Measurements from ENCODE around the gene CA14.
"Not testable (repeated sequence)": the region's sequence is repeated elsewhere in the genome, so short reads cannot be mapped to it uniquely, and the experiment has no call there.

The CA14 gene

DNA sequence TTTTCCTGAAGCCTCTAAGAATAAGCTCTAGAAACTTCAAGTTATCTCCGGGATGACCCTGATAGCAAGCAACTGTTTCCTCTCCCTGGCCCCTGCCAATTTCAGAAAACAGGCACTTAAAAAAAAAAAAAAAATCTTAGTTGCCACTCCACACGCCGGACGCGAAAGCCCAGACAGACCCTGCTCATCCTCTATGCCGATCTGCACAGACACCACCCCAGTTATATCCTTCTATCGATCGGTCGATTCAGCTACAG, 23.3 kb upstream of the CA14 start:
- DNase-seq (ENCODE audit: low read depth), result no peak
- TF ChIP-seq, protein P1, sequence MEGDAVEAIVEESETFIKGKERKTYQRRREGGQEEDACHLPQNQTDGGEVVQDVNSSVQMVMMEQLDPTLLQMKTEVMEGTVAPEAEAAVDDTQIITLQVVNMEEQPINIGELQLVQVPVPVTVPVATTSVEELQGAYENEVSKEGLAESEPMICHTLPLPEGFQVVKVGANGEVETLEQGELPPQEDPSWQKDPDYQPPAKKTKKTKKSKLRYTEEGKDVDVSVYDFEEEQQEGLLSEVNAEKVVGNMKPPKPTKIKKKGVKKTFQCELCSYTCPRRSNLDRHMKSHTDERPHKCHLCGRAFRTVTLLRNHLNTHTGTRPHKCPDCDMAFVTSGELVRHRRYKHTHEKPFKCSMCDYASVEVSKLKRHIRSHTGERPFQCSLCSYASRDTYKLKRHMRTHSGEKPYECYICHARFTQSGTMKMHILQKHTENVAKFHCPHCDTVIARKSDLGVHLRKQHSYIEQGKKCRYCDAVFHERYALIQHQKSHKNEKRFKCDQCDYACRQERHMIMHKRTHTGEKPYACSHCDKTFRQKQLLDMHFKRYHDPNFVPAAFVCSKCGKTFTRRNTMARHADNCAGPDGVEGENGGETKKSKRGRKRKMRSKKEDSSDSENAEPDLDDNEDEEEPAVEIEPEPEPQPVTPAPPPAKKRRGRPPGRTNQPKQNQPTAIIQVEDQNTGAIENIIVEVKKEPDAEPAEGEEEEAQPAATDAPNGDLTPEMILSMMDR (IDR thresholded peaks at IDR 0.05; ENCODE audit: control insufficient read depth, extremely low read depth, insufficient read depth), result no peak
- H3K4me3 ChIP-seq (ENCODE audit: low read depth, low read length), result peak overlapping the region; percentile 77

DNA sequence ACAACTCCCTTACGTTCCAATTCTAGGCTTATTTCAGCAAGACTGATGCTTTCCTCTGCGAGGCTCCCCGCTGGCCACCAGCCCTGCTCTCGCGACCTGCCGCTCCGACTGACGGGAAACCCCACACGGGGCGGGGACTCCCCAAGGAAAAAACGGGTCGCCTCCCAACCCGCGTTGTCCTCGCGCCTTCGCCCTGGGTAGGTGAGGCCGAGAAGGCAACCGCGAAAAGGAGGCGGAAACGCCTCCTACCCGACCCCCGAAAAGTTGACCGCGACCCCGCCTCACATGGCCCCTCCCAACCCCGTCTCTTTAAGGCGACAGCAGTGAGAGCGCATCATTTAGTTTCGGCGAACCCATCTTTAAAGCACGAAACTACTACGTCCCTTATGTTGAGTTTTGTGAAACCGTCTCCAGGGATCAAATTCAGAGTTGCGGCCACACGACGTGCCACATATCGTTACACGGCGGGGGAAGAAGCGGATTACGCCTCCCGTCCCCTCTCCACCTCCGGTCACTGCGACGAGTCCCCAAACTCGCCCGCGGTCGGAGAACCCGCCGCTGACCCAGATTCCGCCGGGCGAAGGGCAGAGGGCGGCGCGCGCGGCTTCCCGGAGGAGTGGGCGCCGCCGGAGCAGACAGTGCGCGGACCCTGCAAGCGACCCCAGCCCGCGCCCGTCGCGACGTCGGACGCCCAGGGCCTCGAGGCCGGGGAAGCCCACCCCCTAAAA, 22.8 kb upstream of the CA14 start:
- TF ChIP-seq, protein P1 (IDR thresholded peaks at IDR 0.05; ENCODE audit: control insufficient read depth, extremely low read depth, insufficient read depth), result no peak
- DNase-seq (ENCODE audit: low read depth), result no peak
- H3K4me3 ChIP-seq (ENCODE audit: low read depth, low read length), result peak overlapping the region; percentile 77

DNA sequence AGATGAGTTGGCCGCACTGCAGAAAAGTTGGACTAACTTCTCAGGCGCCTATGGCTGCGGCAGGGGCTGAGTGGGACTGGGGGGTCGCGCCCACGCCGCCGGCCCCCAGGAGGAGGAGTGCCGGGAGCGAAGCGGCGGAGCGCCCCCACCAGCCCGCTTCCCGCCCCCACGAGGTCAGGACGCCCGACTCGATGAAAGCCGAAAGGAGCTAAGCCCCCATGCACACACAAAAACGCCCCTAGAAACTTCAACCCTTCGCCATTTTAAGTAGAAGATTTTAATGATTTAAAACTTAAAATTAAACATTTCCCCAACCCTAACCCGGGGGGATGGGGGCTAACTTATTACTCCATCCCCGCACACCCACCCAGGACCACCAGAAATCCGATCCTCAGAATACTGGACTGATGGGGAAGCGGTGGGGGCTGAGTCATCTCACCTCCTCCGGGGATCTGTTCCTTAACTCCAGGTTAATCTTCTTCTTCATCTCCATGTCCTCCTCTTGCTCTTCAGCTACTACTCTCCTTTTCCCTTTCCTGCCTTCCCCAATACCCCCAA, 22.2 kb upstream of the CA14 start:
- DNase-seq (ENCODE audit: low read depth), result no peak

DNA sequence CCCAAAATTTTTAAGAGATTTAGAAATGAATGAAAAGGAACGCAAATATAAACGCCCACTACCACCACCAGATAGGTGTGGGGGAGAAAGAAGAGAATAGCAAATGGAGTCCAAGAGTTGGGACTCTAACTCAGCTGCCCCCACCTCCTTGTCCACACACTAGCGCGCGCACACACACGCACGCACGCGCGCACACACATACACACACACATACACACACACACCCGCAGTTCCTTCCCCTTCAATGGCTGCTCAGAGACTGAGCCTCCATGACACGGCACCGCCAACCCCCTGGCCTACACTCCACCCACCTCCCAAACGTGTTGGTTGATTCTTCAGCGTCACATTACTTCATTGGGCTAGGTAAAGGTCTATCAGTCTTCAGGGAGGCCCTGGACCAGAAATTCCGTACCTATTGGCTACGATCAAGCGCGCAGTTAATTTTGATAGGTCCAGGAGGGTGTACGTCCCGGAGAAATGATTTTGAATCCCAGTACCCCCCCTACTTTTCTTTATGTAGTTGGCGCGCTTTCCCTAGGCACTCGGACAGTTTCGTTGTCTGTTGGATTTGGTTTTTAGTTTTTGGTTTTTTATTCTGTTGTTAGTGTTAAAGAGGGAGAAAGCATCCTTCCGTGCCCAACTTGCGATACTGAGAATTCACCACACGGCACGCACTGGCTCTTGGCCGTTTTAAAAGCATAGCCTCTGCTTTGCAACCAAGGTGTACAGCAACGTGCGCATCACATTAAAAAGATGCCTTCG, 21.5 kb upstream of the CA14 start, which contains the start of gene ANP32E:
ANP32E (minus strand) TSS at position 261 of the 762 bp plus-strand sequence. CDS start 326 bp downstream, outside the sequence.
- TF ChIP-seq, protein P1 (IDR thresholded peaks at IDR 0.05; ENCODE audit: control insufficient read depth, extremely low read depth, insufficient read depth), result peak; percentile 42
- peak; percentile 99 for DNase-seq (ENCODE audit: low read depth)
- peak within 1 kb of the TSS; percentile 77 for H3K4me3 ChIP-seq (ENCODE audit: low read depth, low read length)

More for the DNA sequence above, 22.2 kb upstream of the CA14 start:
- H3K4me3 ChIP-seq (ENCODE audit: low read depth, low read length), result peak overlapping the region; percentile 77
- TF ChIP-seq, protein P1 (IDR thresholded peaks at IDR 0.05; ENCODE audit: control insufficient read depth, extremely low read depth, insufficient read depth), result no peak

DNA sequence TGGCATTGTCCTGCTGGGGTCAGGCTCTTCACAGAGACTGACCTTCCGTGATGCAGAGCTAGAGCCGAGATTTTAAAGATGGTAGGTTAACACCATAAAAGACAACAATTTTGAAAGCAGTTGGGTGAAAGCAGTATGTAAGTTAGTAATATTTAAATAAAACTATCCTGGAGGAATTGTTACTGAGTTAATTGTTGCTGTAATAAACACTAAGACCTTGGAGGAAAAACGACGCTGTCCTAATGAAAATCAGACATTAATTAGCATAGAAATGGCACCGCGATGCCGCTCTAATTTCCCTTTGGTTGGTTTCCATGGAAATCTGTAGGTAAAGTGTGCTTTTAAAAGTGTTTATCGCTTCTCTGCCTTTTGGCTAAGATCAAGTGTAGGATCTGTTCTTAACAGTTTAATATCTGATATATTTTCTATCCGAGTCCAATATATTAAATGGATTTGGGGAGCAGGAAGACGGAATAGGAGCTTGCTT, 20.9 kb upstream of the CA14 start:
- peak overlapping the region; percentile 77 for H3K4me3 ChIP-seq (ENCODE audit: low read depth, low read length)
- DNase-seq (ENCODE audit: low read depth), result no peak
- TF ChIP-seq, protein P1 (IDR thresholded peaks at IDR 0.05; ENCODE audit: control insufficient read depth, extremely low read depth, insufficient read depth), result no peak

DNA sequence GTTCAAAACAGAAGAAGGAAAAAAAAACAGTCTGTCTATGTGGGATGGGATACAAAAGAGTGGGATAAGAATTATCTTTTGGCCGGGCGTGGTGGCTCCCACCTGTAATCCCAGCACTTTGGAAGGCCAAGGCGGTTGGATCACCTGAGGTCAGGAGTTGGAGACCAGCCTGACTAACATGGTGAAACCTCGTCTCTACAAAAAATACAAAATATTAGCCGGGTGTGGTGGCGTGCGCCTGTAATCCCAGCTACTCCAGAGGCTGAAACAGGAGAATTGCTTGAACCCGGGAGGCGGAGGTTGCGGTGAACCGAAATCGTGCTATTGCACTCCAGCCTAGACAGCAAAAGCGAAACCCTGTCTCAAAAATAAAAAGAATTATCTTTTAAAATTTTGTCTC, 20.4 kb upstream of the CA14 start:
- not testable (repeated sequence) for H3K4me3 ChIP-seq (ENCODE audit: low read depth, low read length); DNase-seq (ENCODE audit: low read depth)

DNA sequence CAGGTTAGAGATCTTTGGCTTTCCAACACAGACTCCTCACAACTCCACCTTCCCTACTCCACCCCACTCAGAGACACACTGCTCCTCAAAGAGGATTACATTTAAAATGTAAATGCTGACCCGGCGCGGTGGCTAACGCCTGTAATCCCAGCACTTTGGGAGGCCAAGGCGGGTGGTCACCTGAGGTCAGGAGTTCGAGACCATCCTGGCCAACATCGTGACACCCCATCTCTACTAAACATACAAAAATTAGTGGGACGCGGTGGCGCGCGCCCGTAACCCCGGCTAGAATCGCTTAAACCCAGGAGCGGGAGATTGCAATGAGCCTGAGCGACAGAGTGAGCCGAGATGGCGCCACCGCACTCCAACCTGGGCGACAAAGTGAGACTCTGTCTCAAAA, 19.8 kb upstream of the CA14 start:
- H3K4me3 ChIP-seq (ENCODE audit: low read depth, low read length), result no peak overlapping the region
- TF ChIP-seq, protein P1 (IDR thresholded peaks at IDR 0.05; ENCODE audit: control insufficient read depth, extremely low read depth, insufficient read depth), result no peak

More for the DNA sequence above, 19.8 kb upstream of the CA14 start:
- no peak for DNase-seq (ENCODE audit: low read depth)
